Measurements from ENCODE around the gene SEMA6D. TPM values are rescaled to one million over a fixed set of nuclear protein-coding genes. Genes with fewer than 3 reads are reported as not detected.
A peak's percentile ranks its signal among the peaks of the same experiment; 100 is the strongest.

SEMA6D gene
- total RNA-seq, 4 donors from 2014 or later, result 15.7 to 55.7 (median 17.8) TPM

GRCh38 chr15:47707391-47707790 lies 9.9 kb upstream of the SEMA6D start:
- DNase-seq (ENCODE audit: low spot score in 2 of 2), result no peak
- Histone ChIP-seq H3K27ac (no peak overlapping the region), H3K27me3 (no peaks in the 10 kb centered on the region), H3K4me1 (peaks cover 0 to 4% (median 0%) of the 10 kb centered on the region in 4 donors), H3K36me3 (no peaks in the 10 kb centered on the region), H3K4me3 (no peak overlapping the region), H3K9me3 (no peaks in the 10 kb centered on the region)
- TF ChIP-seq EP300 (IDR thresholded peaks at IDR 0.05) (no peak), POLR2A (IDR thresholded peaks at IDR 0.05) (no peak)
- WGBS, 2 donors, result 76 to 96% methylated on average over 5 of the region's 5 CpGs

- Histone ChIP-seq H3K4me1 (peaks cover 0 to 5% (median 2%) of the 10 kb centered on the region in 4 donors), H3K27me3 (no peaks in the 10 kb centered on the region), H3K27ac (no peak overlapping the region), H3K36me3 (no peaks in the 10 kb centered on the region), H3K9me3 (no peaks in the 10 kb centered on the region), H3K4me3 (no peak overlapping the region)
- TF ChIP-seq EP300 (IDR thresholded peaks at IDR 0.05) (peak in 1 of 2 donors; percentile 19), CTCF (IDR thresholded peaks at IDR 0.05) (no peak)
- 79 to 81% methylated on average over 3 of the region's 3 CpGs for WGBS, 2 donors
- no peak for DNase-seq (ENCODE audit: low spot score in 2 of 2)
Observed at GRCh38 chr15:47708161-47708980, 8.9 kb upstream of the SEMA6D start.

- H3K4me1 ChIP-seq, result peaks cover 0 to 27% (median 9%) of the 10 kb centered on the region in 4 donors
- H3K4me3 ChIP-seq, result no peak overlapping the region
- peak overlapping the region in 2 of 4 donors; percentile 43 to 52 for H3K27ac ChIP-seq
- no peak for DNase-seq (ENCODE audit: low spot score in 2 of 2)
- H3K9me3 ChIP-seq, result no peaks in the 10 kb centered on the region
- H3K36me3 ChIP-seq, result no peaks in the 10 kb centered on the region
- TF ChIP-seq CTCF (IDR thresholded peaks at IDR 0.05) (peak; percentile 32 to 51 (median 45)), POLR2A (IDR thresholded peaks at IDR 0.05) (no peak), EP300 (IDR thresholded peaks at IDR 0.05) (no peak)
- no peaks in the 10 kb centered on the region for H3K27me3 ChIP-seq
Observed at GRCh38 chr15:47711655-47712054, 5.7 kb upstream of the SEMA6D start.

- H3K27ac ChIP-seq, result peak overlapping the region; percentile 54 to 91 (median 86)
Observed at GRCh38 chr15:47715402-47715801, 1.9 kb upstream of the SEMA6D start.

GRCh38 chr15:47715856-47716445 lies 1.4 kb upstream of the SEMA6D start:
- H3K27ac ChIP-seq, result peak overlapping the region; percentile 54 to 91 (median 86)
- TF ChIP-seq POLR2A (IDR thresholded peaks at IDR 0.05) (no peak), EP300 (IDR thresholded peaks at IDR 0.05) (peak in 1 of 2 donors; percentile 52), CTCF (IDR thresholded peaks at IDR 0.05) (no peak)
- 8 to 13% methylated on average over 6 of the region's 6 CpGs for WGBS, 2 donors
- no peaks in the 10 kb centered on the region for H3K27me3 ChIP-seq
- H3K4me1 ChIP-seq, result peaks cover 0 to 45% (median 9%) of the 10 kb centered on the region in 4 donors
- DNase-seq (ENCODE audit: low spot score in 2 of 2), result no peak
- no peaks in the 10 kb centered on the region for H3K36me3 ChIP-seq
- peak overlapping the region in 2 of 4 donors; percentile 66 to 79 for H3K4me3 ChIP-seq
- H3K9me3 ChIP-seq, result no peaks in the 10 kb centered on the region

More at GRCh38 chr15:47715402-47715801, 1.9 kb upstream of the SEMA6D start:
- TF ChIP-seq EP300 (IDR thresholded peaks at IDR 0.05) (no peak), CTCF (IDR thresholded peaks at IDR 0.05) (no peak), POLR2A (IDR thresholded peaks at IDR 0.05) (no peak)
- 67 to 76% methylated on average over 7 of the region's 7 CpGs for WGBS, 2 donors
- Histone ChIP-seq H3K4me1 (peaks cover 0 to 40% (median 9%) of the 10 kb centered on the region in 4 donors), H3K9me3 (no peaks in the 10 kb centered on the region), H3K4me3 (peak overlapping the region in 1 of 4 donors; percentile 79), H3K36me3 (no peaks in the 10 kb centered on the region), H3K27me3 (no peaks in the 10 kb centered on the region)
- DNase-seq (ENCODE audit: low spot score in 2 of 2), result no peak
